ENCODE measurements around the gene DGKH. TPM values are rescaled to one million over a fixed set of nuclear protein-coding genes. Genes with fewer than 3 reads are reported as not detected.

The DGKH gene
- total and polyA plus RNA-seq, 9 of the 15 experiments (the other 6 are each of a cell fraction or from before 2014, with no cell fraction given) = 0.38 to 4.4 (median 3.1) TPM

DNA sequence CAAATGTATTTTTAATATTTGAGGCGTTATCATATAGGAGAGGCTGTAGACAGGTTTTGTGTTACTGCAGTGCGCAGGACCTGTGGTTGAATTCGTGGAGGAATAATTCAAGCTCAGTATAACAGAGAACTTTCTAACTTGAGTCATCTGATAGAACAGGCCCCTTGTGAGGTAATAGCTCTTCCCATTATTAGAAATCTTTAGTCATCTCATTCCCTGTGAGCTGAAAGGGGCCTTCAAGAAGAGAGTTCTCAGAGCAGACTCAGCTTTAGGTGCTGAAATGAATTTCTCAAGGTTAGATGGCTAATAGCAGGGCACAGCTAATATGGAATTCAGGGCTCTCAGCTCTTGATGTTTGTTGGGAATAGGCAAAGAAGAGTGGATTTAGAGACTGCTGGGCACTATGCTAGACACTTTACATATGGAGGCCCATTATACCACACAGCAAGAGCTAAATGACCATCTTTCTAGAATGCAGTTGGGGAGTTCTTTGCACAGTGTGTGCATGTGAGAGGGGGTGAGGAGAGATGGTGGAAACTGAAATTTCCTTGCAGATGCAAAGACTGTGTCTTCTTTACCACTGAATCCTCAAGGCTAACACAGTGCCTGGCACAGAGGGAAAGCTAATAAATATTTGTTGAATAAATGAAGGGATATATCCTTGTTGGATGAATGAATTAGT, 89.5 kb downstream of the DGKH start:
- in situ Hi-C loops (cut with MboI) (no loop called here), intact Hi-C loops (cut with micrococcal nuclease) (no loop called here)
- no peaks in the 10 kb centered on the region for H3K4me1 ChIP-seq (replicated peaks in 1 of 2; ENCODE audit: control insufficient read depth in 2 of 2, insufficient read depth in 2 of 2, low read length in 2 of 2)
- no peak overlapping the region for H3K27ac ChIP-seq (ENCODE audit: extremely low read depth, low read depth, low read length)
- no peak for TF ChIP-seq ERF (CRISPR knock-in tag; IDR thresholded peaks at IDR 0.05)
- no peak overlapping the region for H3K4me3 ChIP-seq
- ATAC-seq (no peak), FAIRE-seq (no peak), DNase-seq (ENCODE audit: extremely low read depth in 1 of 4, low spot score in 3 of 4) (no peak)
- POLR2A ChIA-PET = no interaction called here
- H3K79me2 ChIP-seq (ENCODE audit: control insufficient read depth, insufficient read depth, low read length) = no peaks in the 10 kb centered on the region
- WGBS (ENCODE audit: insufficient coverage, low coverage, missing lambda C conversion rate) = 77% methylated on average over 3 of the region's 3 CpGs
- no peaks in the 10 kb centered on the region for H3K9me1 ChIP-seq (ENCODE audit: control insufficient read depth, insufficient read depth, low read length)
- no peaks in the 10 kb centered on the region for H3K9me3 ChIP-seq (replicated peaks; ENCODE audit: control insufficient read depth, insufficient read depth, low read depth, low read length)
- H3K36me3 ChIP-seq (ENCODE audit: control insufficient read depth, insufficient read depth, low read length) = no peaks in the 10 kb centered on the region
- H2AFZ ChIP-seq (ENCODE audit: low read depth, low read length) = no peak overlapping the region
- no TSS peak for BruUV-seq (replicated peaks)
- H3K9ac ChIP-seq (ENCODE audit: insufficient read depth in 1 of 2, low read depth in 2 of 2, low read length in 2 of 2) = no peak overlapping the region
- no peaks in the 10 kb centered on the region for H3K27me3 ChIP-seq (ENCODE audit: control insufficient read depth in 2 of 2, insufficient read depth in 2 of 2, low read length in 2 of 2)
- no peak overlapping the region for H3K4me2 ChIP-seq (ENCODE audit: insufficient read depth, low read length)
- no peaks in the 10 kb centered on the region for H4K20me1 ChIP-seq (replicated peaks; ENCODE audit: control insufficient read depth, insufficient read depth, low read length)
- CTCF ChIA-PET (ENCODE audit: low intra/inter-chr PET ratio) = no interaction called here

DNA sequence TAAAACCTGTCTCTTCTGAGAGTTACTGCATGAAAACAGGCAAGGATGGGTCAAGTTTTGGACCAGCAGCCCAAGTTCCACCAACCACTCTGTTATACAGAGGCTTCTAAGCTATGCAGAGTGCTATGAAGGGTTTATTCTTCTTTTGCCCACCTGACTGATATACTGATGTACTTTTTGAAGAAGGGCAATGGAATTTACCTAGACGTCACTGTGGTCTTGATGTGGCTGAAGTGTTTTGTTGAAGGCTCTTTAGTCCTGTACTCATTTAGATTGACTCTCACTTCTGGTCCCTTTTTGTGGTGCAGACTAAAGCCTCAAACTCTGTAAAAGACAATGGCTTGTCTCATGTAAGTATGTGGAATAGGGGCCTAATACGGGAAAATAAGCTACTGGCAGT, 92.0 kb downstream of the DGKH start:
- no peak overlapping the region for H3K9ac ChIP-seq (ENCODE audit: insufficient read depth in 1 of 2, low read depth in 2 of 2, low read length in 2 of 2)
- no peak overlapping the region for H2AFZ ChIP-seq (ENCODE audit: low read depth, low read length)
- H3K27ac ChIP-seq (ENCODE audit: extremely low read depth, low read depth, low read length) = no peak overlapping the region
- no peaks in the 10 kb centered on the region for H3K27me3 ChIP-seq (ENCODE audit: control insufficient read depth in 2 of 2, insufficient read depth in 2 of 2, low read length in 2 of 2)
- ChIA-PET CTCF (ENCODE audit: low intra/inter-chr PET ratio) (no interaction called here), POLR2A (interaction anchor here (1.3 kb wide), 1 partner anchor 28 kb away, joined by 3 read pairs; no protein-coding TSS in a partner anchor)
- FAIRE-seq = no peak
- H3K4me3 ChIP-seq = no peak overlapping the region
- in situ Hi-C loops (cut with MboI) (no loop called here), intact Hi-C loops (cut with micrococcal nuclease) (no loop called here)
- BruUV-seq (replicated peaks) = no TSS peak
- H4K20me1 ChIP-seq (replicated peaks; ENCODE audit: control insufficient read depth, insufficient read depth, low read length) = no peaks in the 10 kb centered on the region
- no peaks in the 10 kb centered on the region for H3K79me2 ChIP-seq (ENCODE audit: control insufficient read depth, insufficient read depth, low read length)
- no peak overlapping the region for H3K4me2 ChIP-seq (ENCODE audit: insufficient read depth, low read length)
- H3K9me3 ChIP-seq (replicated peaks; ENCODE audit: control insufficient read depth, insufficient read depth, low read depth, low read length) = no peaks in the 10 kb centered on the region
- WGBS (ENCODE audit: insufficient coverage, low coverage, missing lambda C conversion rate) = 66% methylated on average over 2 of the region's 2 CpGs
- H3K9me1 ChIP-seq (ENCODE audit: control insufficient read depth, insufficient read depth, low read length) = no peaks in the 10 kb centered on the region
- no peak for TF ChIP-seq RFX1 (IDR thresholded peaks at IDR 0.05)
- TF ChIP-seq, protein P1, sequence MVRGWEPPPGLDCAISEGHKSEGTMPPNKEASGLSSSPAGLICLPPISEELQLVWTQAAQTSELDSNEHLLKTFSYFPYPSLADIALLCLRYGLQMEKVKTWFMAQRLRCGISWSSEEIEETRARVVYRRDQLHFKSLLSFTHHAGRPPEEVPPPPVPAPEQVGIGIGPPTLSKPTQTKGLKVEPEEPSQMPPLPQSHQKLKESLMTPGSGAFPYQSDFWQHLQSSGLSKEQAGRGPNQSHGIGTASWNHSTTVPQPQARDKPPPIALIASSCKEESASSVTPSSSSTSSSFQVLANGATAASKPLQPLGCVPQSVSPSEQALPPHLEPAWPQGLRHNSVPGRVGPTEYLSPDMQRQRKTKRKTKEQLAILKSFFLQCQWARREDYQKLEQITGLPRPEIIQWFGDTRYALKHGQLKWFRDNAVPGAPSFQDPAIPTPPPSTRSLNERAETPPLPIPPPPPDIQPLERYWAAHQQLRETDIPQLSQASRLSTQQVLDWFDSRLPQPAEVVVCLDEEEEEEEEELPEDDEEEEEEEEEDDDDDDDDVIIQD (CRISPR knock-in tag; IDR thresholded peaks at IDR 0.05) = no peak
- TF ChIP-seq NRF1 (conservative IDR thresholded peaks at IDR 0.05 in 1 of 2, IDR thresholded peaks at IDR 0.05 in 1 of 2) = no peak
- TF ChIP-seq, protein P2, sequence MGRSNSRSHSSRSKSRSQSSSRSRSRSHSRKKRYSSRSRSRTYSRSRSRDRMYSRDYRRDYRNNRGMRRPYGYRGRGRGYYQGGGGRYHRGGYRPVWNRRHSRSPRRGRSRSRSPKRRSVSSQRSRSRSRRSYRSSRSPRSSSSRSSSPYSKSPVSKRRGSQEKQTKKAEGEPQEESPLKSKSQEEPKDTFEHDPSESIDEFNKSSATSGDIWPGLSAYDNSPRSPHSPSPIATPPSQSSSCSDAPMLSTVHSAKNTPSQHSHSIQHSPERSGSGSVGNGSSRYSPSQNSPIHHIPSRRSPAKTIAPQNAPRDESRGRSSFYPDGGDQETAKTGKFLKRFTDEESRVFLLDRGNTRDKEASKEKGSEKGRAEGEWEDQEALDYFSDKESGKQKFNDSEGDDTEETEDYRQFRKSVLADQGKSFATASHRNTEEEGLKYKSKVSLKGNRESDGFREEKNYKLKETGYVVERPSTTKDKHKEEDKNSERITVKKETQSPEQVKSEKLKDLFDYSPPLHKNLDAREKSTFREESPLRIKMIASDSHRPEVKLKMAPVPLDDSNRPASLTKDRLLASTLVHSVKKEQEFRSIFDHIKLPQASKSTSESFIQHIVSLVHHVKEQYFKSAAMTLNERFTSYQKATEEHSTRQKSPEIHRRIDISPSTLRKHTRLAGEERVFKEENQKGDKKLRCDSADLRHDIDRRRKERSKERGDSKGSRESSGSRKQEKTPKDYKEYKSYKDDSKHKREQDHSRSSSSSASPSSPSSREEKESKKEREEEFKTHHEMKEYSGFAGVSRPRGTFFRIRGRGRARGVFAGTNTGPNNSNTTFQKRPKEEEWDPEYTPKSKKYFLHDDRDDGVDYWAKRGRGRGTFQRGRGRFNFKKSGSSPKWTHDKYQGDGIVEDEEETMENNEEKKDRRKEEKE (IDR thresholded peaks at IDR 0.05; ENCODE audit: borderline replicate concordance in 1 of 2, control insufficient read depth in 1 of 2, low read depth in 2 of 2, low read length in 1 of 2) = no peak
- TF ChIP-seq ZSCAN32 (CRISPR knock-in tag; IDR thresholded peaks at IDR 0.05) = no peak
- TF ChIP-seq GTF2A2 (tag; IDR thresholded peaks at IDR 0.05) = no peak
- TF ChIP-seq ZNF23 (CRISPR knock-in tag; IDR thresholded peaks at IDR 0.05) = no peak
- TF ChIP-seq ZNF165 (CRISPR knock-in tag; IDR thresholded peaks at IDR 0.05; ENCODE audit: borderline replicate concordance) = no peak
- TF ChIP-seq PRMT5 (CRISPR knock-in tag; IDR thresholded peaks at IDR 0.05) = no peak
- ATAC-seq = no peak
- H3K36me3 ChIP-seq (ENCODE audit: control insufficient read depth, insufficient read depth, low read length) = no peaks in the 10 kb centered on the region
- H3K4me1 ChIP-seq (replicated peaks in 1 of 2; ENCODE audit: control insufficient read depth in 2 of 2, insufficient read depth in 2 of 2, low read length in 2 of 2) = no peaks in the 10 kb centered on the region
- DNase-seq (ENCODE audit: extremely low read depth in 1 of 4, low spot score in 3 of 4) = no peak

Data from K562 (cell line).